OCI-LY3 (cell line): Measurements from ENCODE around the gene PPP6R1.

Experiments
- H2AFZ ChIP-seq: fragments of 200-600, 300-600 bp; shearing (Covaris generic); 2 replicates; pipeline ENCODE4 v1.6.0; 2014; ENCODE audit warnings: antibody characterized with exemption, low read depth, low read length
- H3K27ac ChIP-seq: fragments of 200-600, 300-600 bp; sonication (generic); 2 replicates; pipeline ENCODE4 v1.5.1; 2014; ENCODE audit warnings: mild to moderate bottlenecking, low read length, moderate library complexity, mixed read lengths
- H3K27me3 ChIP-seq: fragments of 200-600, 300-600 bp; sonication (generic); 2 replicates; pipeline ENCODE4 v1.6.1; 2014; ENCODE audit warnings: low read depth, low read length, mixed read lengths
- H3K36me3 ChIP-seq: fragments of 200-600, 300-600 bp; sonication (generic); replicated peaks from 2 replicates; pipeline ENCODE3; 2014; ENCODE audit warnings: low read depth, low read length, mixed read lengths
- H3K4me1 ChIP-seq: fragments of 300-600, 200-600 bp; sonication (generic); 2 replicates; pipeline ENCODE4 v1.6.1; 2014; ENCODE audit warnings: low read length, mixed read lengths
- H3K4me2 ChIP-seq: fragments of 200-600, 300-600 bp; sonication (generic); 2 replicates; pipeline ENCODE4 v1.6.1; 2014; ENCODE audit warnings: low read length, mixed read lengths
- H3K4me3 ChIP-seq: fragments of 300-600, 200-600 bp; sonication (generic); 2 replicates; pipeline ENCODE4 v1.5.1; 2014; ENCODE audit warnings: antibody characterized with exemption, mild to moderate bottlenecking, low read length, moderate library complexity
- H3K79me2 ChIP-seq: fragments of 300-600, 200-600 bp; shearing (Covaris generic); 2 replicates; pipeline ENCODE4 v1.6.1; 2014; ENCODE audit warnings: mild to moderate bottlenecking, low read length, mixed read lengths
- H3K9ac ChIP-seq: fragments of 300-600, 200-600 bp; shearing (Covaris generic); 2 replicates; pipeline ENCODE4 v1.6.0; 2014; ENCODE audit warnings: mild to moderate bottlenecking, low read length, moderate library complexity
- H3K9me3 ChIP-seq: fragments of 200-600, 300-600 bp; shearing (Covaris generic); 2 replicates; pipeline ENCODE4 v1.6.1; 2014; ENCODE audit warnings: low read length, mixed read lengths; ENCODE audit not compliant: insufficient read depth
- H4K20me1 ChIP-seq: fragments of 200-600, 300-600 bp; sonication (generic); 2 replicates; pipeline ENCODE4 v1.6.1; 2016; ENCODE audit warnings: low read length, mixed read lengths; ENCODE audit not compliant: insufficient read depth
- EZH2phosphoT487 ChIP-seq: fragments of 200-600 bp; shearing (Covaris generic); IDR thresholded peaks from 2 replicates; pipeline ENCODE4 v1.6.1; 2018; ENCODE audit warnings: antibody characterized with exemption, mixed run types, low read depth
- TF ChIP-seq, protein P1 (sequence below): fragments of 200-600, 300-600 bp; sonication (generic); IDR thresholded peaks from 2 replicates; pipeline ENCODE4 v1.5.1; 2014; ENCODE audit warnings: antibody characterized with exemption, low read length, low read depth

The PPP6R1 gene

DNA sequence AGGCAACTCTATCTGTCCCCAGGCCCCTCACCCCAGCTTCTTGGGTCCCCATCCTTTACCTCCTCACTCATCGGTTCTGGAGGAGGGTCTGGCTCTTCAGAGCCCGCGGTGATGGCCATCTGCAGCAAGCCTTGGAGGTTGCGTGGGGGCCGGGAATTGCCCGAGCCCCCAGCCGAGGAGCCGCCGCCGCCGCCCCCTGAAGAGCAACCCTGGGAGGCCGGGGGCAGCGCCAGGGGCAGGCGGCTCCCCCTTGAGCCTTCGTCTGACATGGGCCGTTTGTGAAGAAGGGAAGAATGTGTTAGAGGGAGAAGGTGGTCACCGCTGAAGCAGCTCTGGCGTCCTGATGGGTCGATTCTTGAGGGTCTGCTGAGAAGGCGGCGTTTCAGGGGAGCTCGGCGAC lies 20.5 kb upstream of the PPP6R1 start:
- peak overlapping the region; percentile 63 for H3K9ac ChIP-seq
- no peaks in the 10 kb centered on the region for H4K20me1 ChIP-seq
- H3K9me3 ChIP-seq, result no peaks in the 10 kb centered on the region
- no peaks in the 10 kb centered on the region for H3K27me3 ChIP-seq
- H3K27ac ChIP-seq, result peak overlapping the region; percentile 47
- no peak for TF ChIP-seq EZH2phosphoT487
- TF ChIP-seq, protein P1, sequence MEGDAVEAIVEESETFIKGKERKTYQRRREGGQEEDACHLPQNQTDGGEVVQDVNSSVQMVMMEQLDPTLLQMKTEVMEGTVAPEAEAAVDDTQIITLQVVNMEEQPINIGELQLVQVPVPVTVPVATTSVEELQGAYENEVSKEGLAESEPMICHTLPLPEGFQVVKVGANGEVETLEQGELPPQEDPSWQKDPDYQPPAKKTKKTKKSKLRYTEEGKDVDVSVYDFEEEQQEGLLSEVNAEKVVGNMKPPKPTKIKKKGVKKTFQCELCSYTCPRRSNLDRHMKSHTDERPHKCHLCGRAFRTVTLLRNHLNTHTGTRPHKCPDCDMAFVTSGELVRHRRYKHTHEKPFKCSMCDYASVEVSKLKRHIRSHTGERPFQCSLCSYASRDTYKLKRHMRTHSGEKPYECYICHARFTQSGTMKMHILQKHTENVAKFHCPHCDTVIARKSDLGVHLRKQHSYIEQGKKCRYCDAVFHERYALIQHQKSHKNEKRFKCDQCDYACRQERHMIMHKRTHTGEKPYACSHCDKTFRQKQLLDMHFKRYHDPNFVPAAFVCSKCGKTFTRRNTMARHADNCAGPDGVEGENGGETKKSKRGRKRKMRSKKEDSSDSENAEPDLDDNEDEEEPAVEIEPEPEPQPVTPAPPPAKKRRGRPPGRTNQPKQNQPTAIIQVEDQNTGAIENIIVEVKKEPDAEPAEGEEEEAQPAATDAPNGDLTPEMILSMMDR, result no peak
- peaks cover 22% of the 10 kb centered on the region for H3K36me3 ChIP-seq
- H3K79me2 ChIP-seq, result peaks cover 29% of the 10 kb centered on the region
- H2AFZ ChIP-seq, result no peak overlapping the region
- H3K4me3 ChIP-seq, result peak overlapping the region; percentile 87
- H3K4me2 ChIP-seq, result peak overlapping the region; percentile 81
- H3K4me1 ChIP-seq, result peaks cover 58% of the 10 kb centered on the region

DNA sequence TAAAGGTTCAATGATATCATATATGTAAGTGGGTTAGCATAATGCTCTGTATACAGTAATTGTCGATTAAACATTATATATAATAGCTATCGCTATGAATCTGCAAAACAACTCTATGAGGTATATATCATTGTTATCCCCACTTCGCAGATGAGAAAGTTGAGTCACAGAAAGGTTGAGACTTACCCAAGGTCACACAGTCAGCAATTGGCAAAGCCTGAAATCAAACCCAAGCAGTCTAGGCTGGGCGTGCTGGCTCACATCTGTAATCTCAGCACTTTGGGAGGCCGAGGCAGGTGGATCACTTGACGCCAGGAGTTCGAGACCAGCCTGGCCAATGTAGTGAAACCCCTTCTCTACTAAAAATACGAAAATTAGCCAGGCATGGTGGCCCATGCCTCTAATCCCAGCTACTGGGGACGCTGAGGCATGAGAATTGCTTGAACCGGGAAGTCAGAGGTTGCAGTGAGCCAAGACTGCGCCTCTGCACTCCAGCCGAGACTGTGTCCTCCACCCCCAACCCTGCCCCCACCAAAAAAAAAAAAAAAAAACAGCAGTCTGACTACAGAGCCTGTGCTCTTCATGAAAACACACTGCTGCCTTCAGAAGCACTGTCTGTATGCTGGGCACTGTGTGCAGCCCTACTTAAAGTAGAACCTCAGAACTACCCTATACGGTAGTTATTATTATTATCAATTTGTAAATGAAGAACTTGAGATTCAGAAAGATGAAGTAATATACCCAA lies 19.7 kb upstream of the PPP6R1 start:
- peaks cover 28% of the 10 kb centered on the region for H3K36me3 ChIP-seq
- H3K4me1 ChIP-seq, result peaks cover 65% of the 10 kb centered on the region
- peak overlapping the region; percentile 87 for H3K4me3 ChIP-seq
- H3K27ac ChIP-seq, result no peak overlapping the region
- H3K9me3 ChIP-seq, result no peaks in the 10 kb centered on the region
- H3K4me2 ChIP-seq, result peak overlapping the region; percentile 81
- peaks cover 29% of the 10 kb centered on the region for H3K79me2 ChIP-seq
- H4K20me1 ChIP-seq, result no peaks in the 10 kb centered on the region
- TF ChIP-seq, protein P1, result no peak
- no peak for TF ChIP-seq EZH2phosphoT487
- H3K27me3 ChIP-seq, result no peaks in the 10 kb centered on the region
- no peak overlapping the region for H2AFZ ChIP-seq
- H3K9ac ChIP-seq, result no peak overlapping the region

GRCh38 chr19:55277494-55277893 lies 18.7 kb upstream of the PPP6R1 start:
- H3K9me3 ChIP-seq, result no peaks in the 10 kb centered on the region
- no peaks in the 10 kb centered on the region for H3K27me3 ChIP-seq
- peak overlapping the region; percentile 83 for H3K4me2 ChIP-seq
- H3K9ac ChIP-seq, result peak overlapping the region; percentile 56; the same call in 1 of the 2 replicates
- H3K4me1 ChIP-seq, result peaks cover 61% of the 10 kb centered on the region
- no peaks in the 10 kb centered on the region for H4K20me1 ChIP-seq
- H3K27ac ChIP-seq, result peak overlapping the region; percentile 95
- H3K4me3 ChIP-seq, result peak overlapping the region; percentile 69; the same call in 1 of the 2 replicates
- no peak overlapping the region for H2AFZ ChIP-seq
- peaks cover 29% of the 10 kb centered on the region for H3K79me2 ChIP-seq
- no peak for TF ChIP-seq EZH2phosphoT487
- TF ChIP-seq, protein P1, result no peak
- peaks cover 37% of the 10 kb centered on the region for H3K36me3 ChIP-seq

GRCh38 chr19:55276720-55277430 lies 18.1 kb upstream of the PPP6R1 start:
- H3K36me3 ChIP-seq, result peaks cover 41% of the 10 kb centered on the region
- H4K20me1 ChIP-seq, result no peaks in the 10 kb centered on the region
- H3K27me3 ChIP-seq, result no peaks in the 10 kb centered on the region
- peak overlapping the region; percentile 83 for H3K4me2 ChIP-seq
- peak overlapping the region; percentile 69 for H3K4me3 ChIP-seq
- peaks cover 29% of the 10 kb centered on the region for H3K79me2 ChIP-seq
- no peaks in the 10 kb centered on the region for H3K9me3 ChIP-seq
- H3K4me1 ChIP-seq, result peaks cover 61% of the 10 kb centered on the region
- H3K9ac ChIP-seq, result peak overlapping the region; percentile 56
- H2AFZ ChIP-seq, result no peak overlapping the region
- H3K27ac ChIP-seq, result peak overlapping the region; percentile 95
- no peak for TF ChIP-seq EZH2phosphoT487
- TF ChIP-seq, protein P1, result no peak
